ENCODE data around the gene ITPRIP.

Gene ITPRIP

DNA sequence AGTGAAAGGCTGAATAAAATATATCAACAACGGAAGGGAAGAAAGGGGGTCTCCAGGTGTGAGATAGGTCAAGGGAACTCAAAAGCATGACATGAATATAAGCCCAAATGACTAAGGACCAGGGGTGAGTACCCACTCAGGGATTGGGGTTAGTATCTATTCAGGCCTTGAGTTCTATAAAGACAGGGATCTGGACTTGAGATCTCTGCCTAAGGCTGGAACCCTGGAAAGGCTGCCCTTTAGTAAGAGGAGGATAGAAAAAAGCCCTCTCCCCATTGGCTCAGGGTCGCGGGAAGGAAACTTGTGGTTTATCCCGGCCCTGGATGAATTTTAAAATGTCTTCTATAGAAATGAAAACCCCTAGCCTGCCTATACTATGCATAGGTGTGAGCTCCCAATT, 2.4 kb upstream of the ITPRIP start:
- no peak for DNase-seq

DNA sequence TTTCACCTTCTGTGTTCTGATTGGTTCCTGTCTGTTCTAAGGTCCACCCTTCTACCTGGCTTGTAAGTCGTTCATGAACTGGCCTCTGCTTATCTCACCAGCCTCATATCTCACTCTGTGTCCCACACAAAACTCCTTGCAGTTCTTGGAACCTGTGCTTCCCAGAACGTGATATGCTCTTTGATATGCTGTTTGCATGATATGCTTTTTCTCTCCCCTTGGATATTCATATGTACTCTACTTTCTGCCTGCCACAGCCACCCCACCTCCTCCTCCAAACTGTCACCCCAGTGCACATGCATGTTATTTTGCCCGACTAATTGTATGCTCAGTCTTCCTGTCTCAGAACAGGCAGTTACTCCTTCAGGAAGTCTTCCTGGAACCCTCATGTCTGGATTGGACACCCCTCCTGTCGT, 1.9 kb upstream of the ITPRIP start:
- DNase-seq: no peak

DNA sequence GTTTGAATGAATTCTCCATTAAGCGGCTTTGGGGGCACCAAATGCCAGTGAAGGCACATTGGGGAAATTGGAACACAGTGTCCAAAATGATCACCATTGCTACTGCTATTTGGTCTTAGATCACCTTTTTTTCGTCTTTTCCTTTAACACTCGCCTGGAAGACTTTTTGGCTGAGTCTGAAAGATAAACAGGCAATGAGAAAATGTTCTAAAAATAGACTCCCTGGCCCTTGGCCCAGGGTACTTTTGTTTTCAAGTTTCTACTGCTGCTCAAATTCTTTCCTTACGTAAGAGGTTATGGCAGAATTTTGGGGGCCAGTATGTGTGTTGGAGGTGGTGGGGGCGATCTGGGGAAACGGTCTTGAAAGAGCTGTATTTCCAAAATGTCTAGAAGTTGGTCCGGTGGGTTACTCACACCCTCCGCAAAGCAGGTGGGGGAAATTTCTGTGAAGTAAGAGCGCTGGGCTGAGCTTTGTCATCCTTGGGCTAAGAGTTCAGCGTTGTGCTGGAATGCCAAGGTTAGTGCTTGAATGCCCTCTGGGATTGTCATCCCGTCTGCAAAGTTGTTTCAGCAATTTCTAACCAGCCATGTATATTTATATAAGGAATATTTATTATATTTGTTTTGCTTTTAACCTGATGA, 1.3 kb upstream of the ITPRIP start:
- no peak for DNase-seq

DNA sequence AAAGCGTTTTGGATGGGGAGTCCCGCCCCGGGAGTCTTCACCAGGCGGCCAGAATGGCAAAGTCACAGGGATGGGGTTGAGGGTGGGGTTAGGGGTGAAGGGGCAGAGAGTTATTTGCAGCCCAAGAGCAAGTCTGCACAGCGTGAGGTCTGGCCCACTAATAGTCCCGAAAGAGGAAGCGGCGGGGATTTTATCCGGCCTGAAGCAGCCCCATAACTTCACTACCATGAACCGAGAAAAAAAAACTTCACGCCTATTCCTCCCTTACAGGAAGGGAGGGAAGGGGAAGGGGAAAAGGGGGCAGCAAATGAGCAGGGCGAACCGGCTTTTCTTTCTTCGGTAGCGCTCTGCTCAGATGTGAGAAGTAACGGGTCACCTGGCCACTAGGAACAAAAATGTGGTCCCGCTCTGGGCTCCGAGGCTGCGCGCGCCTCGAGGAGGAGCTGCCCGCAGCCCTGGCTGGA, 712 bp downstream of the ITPRIP start:
- DNase-seq: peak; percentile 40

DNA sequence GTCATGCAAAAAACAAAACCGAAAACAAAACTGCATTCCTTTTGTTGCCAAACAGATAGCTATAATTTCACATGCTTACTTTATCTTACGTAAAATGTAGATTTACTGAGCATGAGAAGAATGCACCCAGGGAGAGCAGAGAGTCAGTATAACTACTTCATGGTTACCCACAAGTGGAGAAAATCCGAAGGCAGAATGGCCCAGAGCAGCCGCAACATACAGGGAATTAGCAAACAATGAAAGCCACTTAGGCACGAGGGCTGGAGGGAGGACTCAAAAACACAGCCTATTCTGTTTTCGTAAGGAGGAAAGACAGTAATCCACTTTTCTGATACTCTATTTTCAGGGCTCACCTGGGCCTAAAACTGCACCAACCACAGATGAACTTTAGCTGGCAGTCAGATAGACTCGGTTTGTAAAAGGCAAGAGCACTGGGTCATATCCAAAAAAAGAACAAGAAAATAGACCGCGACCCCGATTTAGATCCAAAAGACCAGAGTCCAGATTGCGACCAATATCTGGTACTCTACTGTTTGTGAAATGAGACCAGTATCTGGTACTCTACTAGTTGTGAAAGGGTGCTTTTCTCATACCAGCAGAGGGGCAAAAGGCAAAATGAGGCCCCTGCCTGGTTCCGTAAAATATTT, 1.3 kb downstream of the ITPRIP start:
- no peak for DNase-seq

- DNase-seq: no peak
Observed at GRCh38 chr10:104334965-104335650, 3.2 kb downstream of the ITPRIP start.

GRCh38 chr10:104334561-104334960, 3.7 kb downstream of the ITPRIP start:
- DNase-seq: no peak

GRCh38 chr10:104333728-104334373, 4.4 kb downstream of the ITPRIP start:
- no peak for DNase-seq

DNA sequence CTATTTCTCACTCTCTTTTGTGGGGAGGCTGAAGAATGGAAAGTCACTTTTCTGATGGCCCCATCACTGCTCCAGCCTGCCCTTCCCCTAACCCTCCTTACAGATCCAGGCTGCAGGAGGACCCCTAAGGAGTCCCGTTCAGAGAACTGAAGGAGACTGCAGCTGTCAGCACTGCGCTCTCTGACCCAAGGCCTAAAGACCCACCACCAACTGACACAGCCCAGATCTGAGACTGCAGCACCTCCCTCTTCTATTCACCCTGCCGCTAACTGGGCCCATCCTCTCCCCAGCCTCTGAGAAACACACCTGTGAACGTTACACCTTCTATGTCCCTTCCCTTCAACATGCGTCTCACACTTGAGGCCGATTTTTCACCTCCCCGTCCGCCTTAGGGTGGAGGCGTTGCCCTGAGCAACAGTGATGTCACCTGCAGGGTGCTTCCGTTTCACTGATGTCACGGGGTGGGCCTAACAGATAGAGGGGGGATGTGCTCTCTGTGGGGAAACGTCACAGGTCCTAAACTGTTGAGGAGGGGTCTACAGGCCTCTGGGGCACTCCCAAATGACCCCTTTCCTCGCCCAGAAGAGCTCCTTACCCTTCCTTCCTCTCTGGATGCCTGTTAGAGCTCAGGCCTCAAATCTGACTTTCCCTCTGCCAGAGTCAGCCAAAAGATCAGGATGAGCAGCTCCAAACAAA, 5.1 kb downstream of the ITPRIP start:
- no peak for DNase-seq

DNA sequence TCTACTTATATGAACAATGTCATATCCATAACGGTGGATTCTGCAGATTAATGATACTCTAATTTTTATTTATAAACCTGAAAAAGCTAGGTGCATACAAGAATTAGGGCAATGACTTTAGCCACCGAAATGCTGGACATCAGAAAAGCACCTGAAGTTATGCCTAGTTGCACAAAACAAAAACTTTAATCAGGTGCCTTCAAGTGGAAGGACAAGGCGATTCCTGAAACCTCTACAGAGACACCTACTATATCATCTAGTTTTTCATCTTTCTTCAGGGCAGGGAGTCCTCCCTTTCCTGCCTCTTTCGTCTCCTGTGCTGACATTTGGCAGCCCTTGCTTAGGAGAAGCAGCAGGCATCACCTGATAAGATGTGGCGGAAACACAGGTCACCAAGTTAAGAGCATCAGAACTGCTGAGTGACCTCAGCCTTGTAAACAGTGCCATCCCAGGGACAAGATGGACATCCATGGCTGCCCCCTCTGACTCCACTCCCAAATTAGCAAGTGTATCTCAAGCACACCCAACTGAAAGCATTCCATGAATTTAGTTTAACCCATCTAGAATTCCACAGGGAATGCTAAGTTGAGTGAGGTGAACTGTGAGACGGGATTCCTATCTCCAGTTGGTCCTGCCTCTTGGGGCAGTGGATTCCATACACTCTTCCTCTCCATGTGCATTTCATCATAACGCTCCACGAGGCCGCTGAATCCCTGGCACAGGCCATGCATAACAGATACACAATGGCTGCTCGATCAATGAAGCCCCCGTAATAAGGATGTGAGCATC, 5.8 kb downstream of the ITPRIP start:
- no peak for DNase-seq

GRCh38 chr10:104331208-104331838, 6.9 kb downstream of the ITPRIP start:
- no peak for DNase-seq

- no peak for DNase-seq
Observed at GRCh38 chr10:104330168-104331110, 7.8 kb downstream of the ITPRIP start.

- no peak for DNase-seq
Observed at GRCh38 chr10:104329735-104330134, 8.5 kb downstream of the ITPRIP start.

- DNase-seq: peak; percentile 81
Observed at GRCh38 chr10:104328896-104329710, 9.2 kb downstream of the ITPRIP start.

GRCh38 chr10:104328646-104328895, 9.7 kb downstream of the ITPRIP start:
- no peak for DNase-seq

DNA sequence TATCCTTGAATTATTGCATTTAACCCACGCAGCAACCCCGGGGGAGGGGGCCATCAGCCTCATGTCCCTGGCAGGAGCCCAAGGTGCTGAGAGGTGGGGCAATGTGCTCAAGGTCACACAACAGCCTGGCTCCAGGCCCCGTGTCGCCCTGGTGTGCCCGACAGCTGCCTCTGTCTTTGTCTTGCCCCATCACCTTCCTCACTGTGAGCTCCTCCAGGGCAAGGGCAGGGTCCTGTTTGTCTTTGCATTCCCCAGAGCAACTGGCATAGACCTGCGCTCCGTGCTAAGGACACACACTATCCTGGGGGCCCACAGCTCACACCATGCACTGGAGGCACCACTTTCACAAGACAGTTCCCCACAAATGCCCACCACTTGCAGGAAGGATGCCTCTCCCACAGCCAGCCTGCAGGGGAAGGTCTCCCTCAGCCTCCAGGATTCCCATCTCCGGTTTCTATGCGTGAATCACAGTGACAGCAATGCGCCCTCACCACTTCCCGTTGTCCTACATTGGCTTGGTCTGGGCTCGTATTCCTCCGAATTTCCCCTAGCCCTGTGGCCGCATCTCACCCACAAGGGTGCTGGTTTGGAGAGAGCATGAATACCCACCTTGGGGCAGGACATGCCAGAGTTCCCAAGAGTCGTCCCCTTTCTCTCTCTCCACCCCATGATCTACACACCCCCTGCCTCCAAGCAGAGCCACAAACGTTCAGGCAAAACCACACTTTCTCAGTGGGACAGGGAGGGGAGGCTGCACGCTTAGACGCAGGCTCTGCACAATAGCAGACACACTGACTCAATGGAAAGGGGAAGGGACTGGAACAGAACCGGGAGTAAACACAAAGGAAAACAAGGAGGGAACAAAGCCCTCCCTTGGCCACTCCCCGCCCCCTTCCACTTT, 10.3 kb downstream of the ITPRIP start:
- DNase-seq: no peak

- no peak for DNase-seq
Observed at GRCh38 chr10:104326991-104327610, 11.2 kb downstream of the ITPRIP start.
